ENCODE results near the gene RXFP3.

Gene RXFP3

DNA sequence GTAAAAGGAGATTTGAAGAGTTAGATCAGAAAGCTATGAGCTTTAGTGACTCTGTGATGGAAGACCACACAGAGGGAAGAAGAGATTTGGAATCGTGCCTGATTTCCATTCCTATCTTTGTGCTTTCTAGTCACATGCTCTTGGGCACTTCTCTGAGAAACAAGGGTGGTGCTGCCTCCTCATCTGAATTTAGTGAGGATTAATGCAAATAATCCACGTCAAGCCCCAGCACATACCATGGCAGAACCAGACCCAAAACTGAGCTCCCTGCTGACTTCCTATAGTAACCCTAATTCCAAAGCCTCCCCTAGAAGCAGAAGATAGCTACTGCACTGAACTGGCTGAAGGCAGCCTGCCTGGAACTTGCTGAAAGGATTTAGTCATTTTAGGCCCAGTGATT is 30.6 kb downstream of the RXFP3 start:
- Histone ChIP-seq H3K4me2 (ENCODE audit: low read length) (no peak overlapping the region), H4K20me1 (ENCODE audit: control insufficient read depth, insufficient read depth, low read depth, low read length) (no peaks in the 10 kb centered on the region), H3K79me2 (ENCODE audit: control insufficient read depth, low read length) (no peaks in the 10 kb centered on the region), H3K36me3 (ENCODE audit: control insufficient read depth, low read length) (no peaks in the 10 kb centered on the region), H3F3A (ENCODE audit: control insufficient read depth, insufficient read depth) (no peaks in the 10 kb centered on the region), H3K9me2 (replicated peaks; ENCODE audit: control insufficient read depth, low read length) (no peaks in the 10 kb centered on the region), H3K4me1 (ENCODE audit: control insufficient read depth, low read length) (no peaks in the 10 kb centered on the region), H3K27ac (ENCODE audit: low read depth, low read length) (no peak overlapping the region), H3K9me3 (ENCODE audit: control insufficient read depth, insufficient read depth, low read length) (no peaks in the 10 kb centered on the region), H3K4me3 (ENCODE audit: low read length) (no peak overlapping the region), H3K27me3 (ENCODE audit: control insufficient read depth, low read length) (no peaks in the 10 kb centered on the region)
- TF ChIP-seq EZH2phosphoT487 (IDR thresholded peaks at IDR 0.05; ENCODE audit: borderline replicate concordance, low read length) = no peak
- TF ChIP-seq, protein P1, sequence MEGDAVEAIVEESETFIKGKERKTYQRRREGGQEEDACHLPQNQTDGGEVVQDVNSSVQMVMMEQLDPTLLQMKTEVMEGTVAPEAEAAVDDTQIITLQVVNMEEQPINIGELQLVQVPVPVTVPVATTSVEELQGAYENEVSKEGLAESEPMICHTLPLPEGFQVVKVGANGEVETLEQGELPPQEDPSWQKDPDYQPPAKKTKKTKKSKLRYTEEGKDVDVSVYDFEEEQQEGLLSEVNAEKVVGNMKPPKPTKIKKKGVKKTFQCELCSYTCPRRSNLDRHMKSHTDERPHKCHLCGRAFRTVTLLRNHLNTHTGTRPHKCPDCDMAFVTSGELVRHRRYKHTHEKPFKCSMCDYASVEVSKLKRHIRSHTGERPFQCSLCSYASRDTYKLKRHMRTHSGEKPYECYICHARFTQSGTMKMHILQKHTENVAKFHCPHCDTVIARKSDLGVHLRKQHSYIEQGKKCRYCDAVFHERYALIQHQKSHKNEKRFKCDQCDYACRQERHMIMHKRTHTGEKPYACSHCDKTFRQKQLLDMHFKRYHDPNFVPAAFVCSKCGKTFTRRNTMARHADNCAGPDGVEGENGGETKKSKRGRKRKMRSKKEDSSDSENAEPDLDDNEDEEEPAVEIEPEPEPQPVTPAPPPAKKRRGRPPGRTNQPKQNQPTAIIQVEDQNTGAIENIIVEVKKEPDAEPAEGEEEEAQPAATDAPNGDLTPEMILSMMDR (IDR thresholded peaks at IDR 0.05; ENCODE audit: low read depth, low read length, poor library complexity, severe bottlenecking) = no peak

DNA sequence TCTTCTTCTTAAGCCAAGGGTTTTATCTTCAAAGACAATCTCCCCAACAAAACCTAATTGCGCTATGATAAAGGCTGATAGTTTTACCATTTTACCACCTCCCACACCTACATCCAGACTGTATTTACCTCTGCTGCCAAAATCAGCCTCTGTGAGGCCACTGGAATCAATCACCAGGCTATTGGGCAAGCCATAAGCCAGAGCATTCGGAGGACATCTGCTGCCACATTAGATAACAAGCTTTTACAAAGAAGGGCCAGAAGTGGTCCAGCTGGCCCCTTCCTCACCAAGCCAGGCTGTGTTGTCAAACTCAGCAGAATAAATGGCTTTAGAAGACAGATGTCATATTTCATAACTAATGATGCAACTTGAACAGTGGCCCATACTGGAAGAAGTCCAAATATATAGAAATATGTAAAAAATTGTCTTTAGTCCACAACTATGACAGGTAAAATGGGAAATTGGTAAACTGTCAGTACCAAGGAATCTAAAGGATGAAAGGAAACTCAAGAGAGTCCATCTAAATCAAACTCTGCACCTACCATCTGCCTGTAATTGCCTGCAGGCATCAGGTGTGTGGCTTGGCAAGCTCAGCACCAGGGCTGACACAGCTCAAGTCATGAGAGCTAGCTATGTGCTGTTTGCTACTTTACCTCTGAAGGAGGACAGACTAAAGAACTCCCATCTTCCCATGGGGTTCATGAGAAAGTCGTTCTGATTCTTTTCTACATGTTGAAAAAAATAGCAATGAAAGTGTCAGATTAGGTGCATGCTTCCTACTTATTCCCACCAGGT is 32.2 kb downstream of the RXFP3 start:
- H3K4me2 ChIP-seq (ENCODE audit: low read length) = no peak overlapping the region
- H4K20me1 ChIP-seq (ENCODE audit: control insufficient read depth, insufficient read depth, low read depth, low read length) = no peaks in the 10 kb centered on the region
- H3K9me3 ChIP-seq (ENCODE audit: control insufficient read depth, insufficient read depth, low read length) = no peaks in the 10 kb centered on the region
- no peaks in the 10 kb centered on the region for H3K4me1 ChIP-seq (ENCODE audit: control insufficient read depth, low read length)
- no peaks in the 10 kb centered on the region for H3K36me3 ChIP-seq (ENCODE audit: control insufficient read depth, low read length)
- H3K27ac ChIP-seq (ENCODE audit: low read depth, low read length) = no peak overlapping the region
- TF ChIP-seq, protein P1 (IDR thresholded peaks at IDR 0.05; ENCODE audit: low read depth, low read length, poor library complexity, severe bottlenecking) = no peak
- no peak for TF ChIP-seq EZH2phosphoT487 (IDR thresholded peaks at IDR 0.05; ENCODE audit: borderline replicate concordance, low read length)
- no peaks in the 10 kb centered on the region for H3K79me2 ChIP-seq (ENCODE audit: control insufficient read depth, low read length)
- H3K27me3 ChIP-seq (ENCODE audit: control insufficient read depth, low read length) = no peaks in the 10 kb centered on the region
- no peaks in the 10 kb centered on the region for H3F3A ChIP-seq (ENCODE audit: control insufficient read depth, insufficient read depth)
- no peak overlapping the region for H3K4me3 ChIP-seq (ENCODE audit: low read length)
- H3K9me2 ChIP-seq (replicated peaks; ENCODE audit: control insufficient read depth, low read length) = no peaks in the 10 kb centered on the region

DNA sequence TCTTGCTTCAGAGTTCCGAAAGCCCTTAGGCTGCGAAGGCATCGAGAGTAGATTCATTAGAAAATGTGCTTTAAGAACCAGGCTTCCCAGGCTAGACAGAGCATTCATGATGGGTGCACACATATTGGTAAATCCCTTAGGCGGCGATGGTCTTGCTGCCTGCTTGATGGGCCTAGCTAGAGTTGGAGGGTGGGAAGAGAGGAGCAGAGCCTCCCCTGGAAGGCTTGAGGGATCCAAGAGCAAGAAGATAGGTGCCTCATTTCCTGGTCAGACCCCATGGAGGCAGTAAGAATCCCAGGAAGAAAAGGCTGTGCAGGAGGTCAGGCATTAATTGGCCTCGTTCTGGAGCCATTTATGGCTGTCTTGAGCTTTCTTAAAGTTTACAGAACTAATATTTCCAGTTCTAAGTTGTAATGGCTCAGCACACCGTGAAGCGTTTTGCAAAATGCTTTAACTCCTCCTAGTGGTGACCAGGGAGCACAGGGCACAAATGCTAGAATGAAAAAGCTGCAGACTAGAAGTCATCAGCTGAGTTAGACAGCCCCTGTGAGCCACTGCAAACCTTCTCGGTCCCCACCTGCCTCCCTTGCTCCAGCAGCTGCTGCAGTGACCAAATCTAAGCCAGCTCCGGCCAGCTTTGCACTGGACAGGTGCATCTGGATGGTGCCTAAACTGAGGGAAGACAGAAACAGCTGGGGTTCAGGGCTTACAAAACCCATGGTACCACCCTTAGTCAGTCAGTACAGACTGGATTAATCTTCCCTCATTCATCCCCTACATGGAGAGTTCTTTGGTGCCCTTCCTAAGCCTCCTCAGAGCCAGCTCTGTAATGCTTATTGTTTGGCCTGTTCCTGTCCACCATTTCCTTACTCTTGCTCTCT is 33.6 kb downstream of the RXFP3 start:
- Histone ChIP-seq H3K4me3 (ENCODE audit: low read length) (no peak overlapping the region), H3K36me3 (ENCODE audit: control insufficient read depth, low read length) (no peaks in the 10 kb centered on the region), H3F3A (ENCODE audit: control insufficient read depth, insufficient read depth) (no peaks in the 10 kb centered on the region), H3K9me3 (ENCODE audit: control insufficient read depth, insufficient read depth, low read length) (no peaks in the 10 kb centered on the region), H3K27ac (ENCODE audit: low read depth, low read length) (no peak overlapping the region), H4K20me1 (ENCODE audit: control insufficient read depth, insufficient read depth, low read depth, low read length) (no peaks in the 10 kb centered on the region), H3K27me3 (ENCODE audit: control insufficient read depth, low read length) (no peaks in the 10 kb centered on the region), H3K79me2 (ENCODE audit: control insufficient read depth, low read length) (no peaks in the 10 kb centered on the region), H3K4me2 (ENCODE audit: low read length) (no peak overlapping the region), H3K9me2 (replicated peaks; ENCODE audit: control insufficient read depth, low read length) (no peaks in the 10 kb centered on the region), H3K4me1 (ENCODE audit: control insufficient read depth, low read length) (no peaks in the 10 kb centered on the region)
- TF ChIP-seq EZH2phosphoT487 (IDR thresholded peaks at IDR 0.05; ENCODE audit: borderline replicate concordance, low read length) = no peak
- TF ChIP-seq, protein P1 (IDR thresholded peaks at IDR 0.05; ENCODE audit: low read depth, low read length, poor library complexity, severe bottlenecking) = peak; percentile 56

Measured in DOHH2 (cell line).